Large intestine (tissue), 3 donors: ENCODE data around the gene NPAT. TPM values are rescaled to one million over a fixed set of nuclear protein-coding genes. Genes with fewer than 3 reads are reported as not detected.

Source experiments
- DNase-seq, 2 donors: peaks; one replicate each; pipeline versions ENCODE4 v3.0.0 to v3.0.0-alpha.2; 2013
- H3K27ac ChIP-seq: one replicate; pipeline ENCODE4 v1.5.1; 2013; ENCODE audit warnings: low read length
- H3K27me3 ChIP-seq: 2 replicates; pipeline ENCODE4 v1.6.1; 2013; ENCODE audit warnings: low read length; ENCODE audit not compliant: control insufficient read depth, insufficient read depth
- H3K36me3 ChIP-seq: 2 replicates; pipeline ENCODE4 v1.6.1; 2013; ENCODE audit warnings: low read length; ENCODE audit not compliant: control insufficient read depth, insufficient read depth
- H3K4me1 ChIP-seq: one replicate; pipeline ENCODE4 v1.6.1; 2013; ENCODE audit warnings: low read length; ENCODE audit not compliant: control insufficient read depth, insufficient read depth
- H3K4me3 ChIP-seq: one replicate; pipeline ENCODE4 v1.5.1; 2013; ENCODE audit warnings: low read length
- H3K9me3 ChIP-seq: one replicate; pipeline ENCODE4 v1.6.1; 2013; ENCODE audit warnings: mild to moderate bottlenecking, low read depth, low read length, moderate library complexity; ENCODE audit not compliant: control insufficient read depth
- WGBS: methylation state at CpG from one replicate; pipeline ENCODE4 v1.1.5; 2013; ENCODE audit warnings: low lambda C conversion rate; ENCODE audit not compliant: insufficient coverage; 5-methylcytosine and 5-hydroxymethylcytosine counted together
- polyA plus RNA-seq: library from polyadenylated mRNA; unstranded; fragments of 120-200 nt; gene quantifications from one replicate; pipeline ENCODE4 v1.2.1, GENCODE V29; 2013

NPAT gene
- polyA plus RNA-seq, 1 donor, result 12.4 TPM

DNA sequence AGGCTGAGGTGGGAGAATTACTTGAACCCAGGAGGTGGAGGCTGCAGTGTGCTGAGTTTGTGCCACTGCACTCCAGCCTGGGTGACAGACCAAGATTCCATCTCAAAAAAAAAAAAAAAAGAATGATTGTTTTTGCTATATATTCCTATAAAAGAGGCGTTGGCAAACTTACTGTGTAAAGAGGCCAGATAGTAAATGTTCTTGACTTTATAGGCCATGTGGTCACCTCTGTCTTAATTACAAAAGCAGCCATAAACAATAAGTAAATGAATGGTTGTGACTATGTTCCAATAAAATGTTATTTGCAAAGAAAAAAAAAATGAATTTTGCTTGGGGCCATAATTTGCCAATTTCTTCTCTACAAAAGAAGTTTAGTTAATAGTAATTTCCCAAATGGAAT, 12.8 kb upstream of the NPAT start:
- Histone ChIP-seq H3K36me3 (peaks cover 33% of the 10 kb centered on the region), H3K4me1 (no peaks in the 10 kb centered on the region), H3K27me3 (no peaks in the 10 kb centered on the region), H3K27ac (no peak overlapping the region), H3K4me3 (no peak overlapping the region), H3K9me3 (no peaks in the 10 kb centered on the region)
- no peak for DNase-seq
- WGBS, result 100% methylated on average over 1 of the region's 1 CpG

DNA sequence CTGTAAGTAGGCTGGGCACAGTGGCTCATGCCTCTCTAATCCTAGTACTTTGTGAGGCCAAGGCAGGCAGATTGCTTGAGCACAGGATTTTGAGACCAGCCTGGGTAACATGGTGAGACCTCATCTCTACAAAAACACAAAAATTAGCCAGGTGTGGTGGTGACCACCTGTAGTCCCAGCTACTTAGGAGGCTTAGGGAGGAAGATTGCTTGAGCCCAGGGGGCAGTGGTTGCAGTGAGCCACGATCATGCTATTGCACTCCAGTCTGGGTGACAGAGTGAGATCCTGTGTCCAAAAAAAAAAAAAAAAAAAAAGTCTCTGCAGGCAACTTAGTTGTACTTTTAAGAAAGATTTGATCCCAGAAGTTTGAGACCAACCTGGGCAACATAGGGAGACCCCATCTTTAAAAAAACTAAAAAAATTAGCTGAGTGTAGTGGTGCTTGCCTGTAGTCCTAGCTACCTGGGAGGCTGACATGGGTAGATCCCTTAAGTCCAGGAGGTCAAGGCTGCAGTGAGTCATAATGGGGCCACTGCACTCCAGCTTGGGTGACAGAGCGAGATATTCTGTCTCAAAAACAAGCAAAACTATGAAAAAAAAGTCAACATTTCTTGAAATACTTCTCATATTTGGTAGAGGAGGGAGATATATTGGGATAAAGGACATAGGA, 11.0 kb upstream of the NPAT start:
- H3K27ac ChIP-seq, result no peak overlapping the region
- H3K9me3 ChIP-seq, result no peaks in the 10 kb centered on the region
- no peaks in the 10 kb centered on the region for H3K4me1 ChIP-seq
- peaks cover 38% of the 10 kb centered on the region for H3K36me3 ChIP-seq
- no peak overlapping the region for H3K4me3 ChIP-seq
- no peaks in the 10 kb centered on the region for H3K27me3 ChIP-seq
- peak in 1 of 2 donors; percentile 14 for DNase-seq
- WGBS, result 33% methylated on average over 1 of the region's 2 CpGs

DNA sequence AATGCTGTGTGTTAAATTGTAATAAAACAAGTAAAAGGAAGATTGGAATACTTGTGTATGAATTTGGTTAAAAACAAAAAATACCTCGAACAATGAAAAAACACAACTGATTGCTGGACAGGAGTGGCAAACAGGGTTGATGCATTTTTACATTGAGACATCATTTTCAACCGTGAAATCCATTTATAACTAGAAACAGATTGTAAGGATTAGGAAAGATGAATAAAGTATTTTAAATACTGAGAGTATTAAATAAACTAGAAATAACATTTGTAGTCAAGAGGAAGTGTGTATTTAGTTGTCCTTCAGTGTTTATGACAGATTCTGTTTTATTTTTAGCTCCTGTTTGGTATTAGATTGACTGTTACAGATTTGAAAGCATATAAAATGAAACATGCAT, 5.8 kb upstream of the NPAT start:
- Histone ChIP-seq H3K36me3 (peaks cover 24% of the 10 kb centered on the region), H3K4me3 (no peak overlapping the region), H3K27me3 (no peaks in the 10 kb centered on the region), H3K9me3 (no peaks in the 10 kb centered on the region), H3K4me1 (peaks cover 6% of the 10 kb centered on the region), H3K27ac (no peak overlapping the region)
- WGBS, result 93% methylated on average over 2 of the region's 2 CpGs
- DNase-seq, result no peak

DNA sequence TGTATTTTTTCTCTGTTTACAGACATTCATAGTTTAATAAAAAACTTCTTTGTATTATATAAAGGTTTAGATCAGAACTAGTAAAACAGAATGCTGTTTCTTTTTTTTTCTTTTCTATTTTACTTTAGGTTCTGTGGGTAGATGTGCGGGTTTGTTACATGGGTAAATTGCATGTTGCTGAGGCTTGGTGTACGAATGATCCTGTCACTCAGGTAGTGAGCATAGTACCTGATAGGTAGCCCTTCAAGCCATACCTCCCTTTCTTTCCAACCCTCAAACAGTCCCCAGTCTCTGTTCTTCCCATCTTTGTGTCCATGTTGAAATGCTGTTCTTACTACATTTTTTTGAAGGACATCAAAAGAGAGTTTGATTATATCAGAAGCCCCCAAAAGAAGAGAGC, 3.6 kb upstream of the NPAT start:
- H3K27ac ChIP-seq, result no peak overlapping the region
- H3K27me3 ChIP-seq, result no peaks in the 10 kb centered on the region
- H3K9me3 ChIP-seq, result no peaks in the 10 kb centered on the region
- H3K36me3 ChIP-seq, result peaks cover 14% of the 10 kb centered on the region
- no peak for DNase-seq
- H3K4me1 ChIP-seq, result peaks cover 6% of the 10 kb centered on the region
- no peak overlapping the region for H3K4me3 ChIP-seq
- WGBS, result 100% methylated on average over 1 of the region's 2 CpGs

DNA sequence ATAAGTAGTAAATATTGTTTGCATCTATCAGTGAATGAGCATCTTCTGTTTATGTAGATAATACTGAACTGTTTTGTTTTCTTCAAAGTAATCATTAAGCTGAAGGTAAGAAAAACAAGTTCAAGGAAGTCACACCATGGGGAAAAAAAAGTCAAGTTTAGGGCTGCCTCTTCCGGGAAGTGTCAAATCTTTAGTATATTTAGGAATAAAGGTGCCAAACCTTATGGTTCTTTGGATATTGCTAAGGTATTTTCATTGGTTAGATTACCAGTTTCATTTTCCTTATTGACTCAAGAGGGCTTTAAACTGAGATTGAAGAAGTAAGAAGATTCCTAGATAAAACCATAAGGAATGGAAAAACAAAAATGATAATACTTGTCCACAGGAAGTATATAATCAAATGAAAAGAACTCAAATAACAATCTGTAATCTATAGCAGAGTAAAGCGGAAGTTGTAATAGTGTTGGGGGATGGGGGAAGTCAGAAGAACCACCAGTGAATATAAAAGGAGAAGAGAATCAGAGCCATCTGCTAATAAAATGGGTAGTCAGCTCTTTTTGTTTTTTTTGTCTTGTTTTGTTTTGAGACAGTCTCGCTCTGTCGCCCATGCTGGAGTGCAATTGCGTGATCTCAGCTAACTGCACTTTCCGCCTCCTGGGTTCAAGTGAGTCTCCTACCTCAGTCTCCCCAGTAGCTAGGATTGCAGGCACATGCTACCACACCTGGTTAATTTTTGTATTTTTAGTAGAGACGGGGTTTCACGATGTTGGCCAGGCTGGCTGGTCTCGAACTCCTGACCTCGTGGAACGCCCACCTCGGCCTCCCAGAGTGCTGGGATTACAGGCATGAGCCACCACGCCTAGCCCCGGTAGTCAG, 2.7 kb upstream of the NPAT start:
- H3K27me3 ChIP-seq, result no peaks in the 10 kb centered on the region
- no peak for DNase-seq
- peaks cover 11% of the 10 kb centered on the region for H3K36me3 ChIP-seq
- H3K9me3 ChIP-seq, result no peaks in the 10 kb centered on the region
- 100% methylated on average over 2 of the region's 14 CpGs for WGBS
- H3K4me3 ChIP-seq, result no peak overlapping the region
- no peak overlapping the region for H3K27ac ChIP-seq
- peaks cover 6% of the 10 kb centered on the region for H3K4me1 ChIP-seq

DNA sequence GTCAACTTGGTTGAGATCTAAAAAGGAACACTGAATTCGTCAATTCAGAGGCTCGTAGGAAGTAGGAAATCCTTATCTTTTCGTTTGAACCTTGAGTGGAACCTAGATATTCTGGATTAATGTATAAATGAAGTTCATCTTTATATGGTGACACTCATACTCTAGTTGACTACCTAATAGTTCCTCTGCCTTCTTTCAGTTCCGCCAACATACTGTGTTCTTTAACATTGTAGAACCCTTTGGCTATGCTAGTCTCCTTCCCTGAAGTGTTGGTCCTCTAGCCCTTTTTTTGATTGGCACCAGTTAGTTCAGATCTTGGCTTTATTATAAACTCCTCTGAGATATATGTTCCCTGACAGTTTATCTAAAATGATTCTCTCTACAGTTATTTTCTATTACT, 1.9 kb upstream of the NPAT start:
- peaks cover 6% of the 10 kb centered on the region for H3K4me1 ChIP-seq
- H3K4me3 ChIP-seq, result peak overlapping the region; percentile 93
- H3K9me3 ChIP-seq, result no peaks in the 10 kb centered on the region
- no peaks in the 10 kb centered on the region for H3K27me3 ChIP-seq
- peak overlapping the region; percentile 98 for H3K27ac ChIP-seq
- H3K36me3 ChIP-seq, result peaks cover 5% of the 10 kb centered on the region
- WGBS, result 89% methylated on average over 1 of the region's 4 CpGs
- DNase-seq, result no peak

DNA sequence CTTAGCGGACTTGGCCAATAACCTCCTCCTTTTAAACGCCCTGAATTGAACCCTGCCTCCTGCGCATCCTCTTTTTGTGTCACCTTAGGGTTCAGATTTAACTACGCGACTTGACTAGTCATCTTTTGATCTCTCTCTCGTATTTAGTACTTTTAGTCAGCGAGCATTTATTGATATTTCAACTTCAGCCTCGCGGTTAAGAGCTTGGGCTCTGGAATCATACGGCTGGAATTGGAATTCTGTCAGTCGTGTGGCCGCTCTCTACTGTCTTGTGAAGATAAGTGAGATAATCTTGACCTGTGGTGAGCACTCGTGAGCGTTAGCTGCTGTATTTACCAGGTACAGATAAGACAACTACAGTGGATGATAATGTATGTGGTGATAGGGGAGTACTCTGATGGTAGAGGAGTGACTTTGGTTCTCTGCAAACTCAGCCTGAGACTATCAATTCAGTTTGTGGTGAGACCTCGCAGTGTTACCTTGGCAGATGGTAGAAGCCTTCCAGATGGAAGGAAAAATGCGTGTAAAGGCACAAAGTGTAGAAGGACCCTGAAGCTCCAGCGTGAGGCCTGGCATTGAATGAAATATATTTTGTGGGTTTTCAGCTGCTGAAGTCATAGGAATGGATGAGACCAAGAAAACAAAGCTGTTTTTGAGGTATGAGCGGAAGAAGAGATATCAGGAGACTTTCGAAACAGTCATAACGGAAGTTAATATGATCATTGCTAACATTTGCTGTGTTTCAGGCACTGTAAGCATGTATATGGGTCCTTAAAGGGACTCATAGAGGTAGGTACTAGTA, 1.1 kb upstream of the NPAT start:
- DNase-seq, result no peak
- Histone ChIP-seq H3K9me3 (no peaks in the 10 kb centered on the region), H3K36me3 (peaks cover under 1% of the 10 kb centered on the region), H3K4me1 (peaks cover 6% of the 10 kb centered on the region), H3K27me3 (no peaks in the 10 kb centered on the region), H3K27ac (peak overlapping the region; percentile 98), H3K4me3 (peak overlapping the region; percentile 93)
- WGBS, result 49% methylated on average over 5 of the region's 20 CpGs

DNA sequence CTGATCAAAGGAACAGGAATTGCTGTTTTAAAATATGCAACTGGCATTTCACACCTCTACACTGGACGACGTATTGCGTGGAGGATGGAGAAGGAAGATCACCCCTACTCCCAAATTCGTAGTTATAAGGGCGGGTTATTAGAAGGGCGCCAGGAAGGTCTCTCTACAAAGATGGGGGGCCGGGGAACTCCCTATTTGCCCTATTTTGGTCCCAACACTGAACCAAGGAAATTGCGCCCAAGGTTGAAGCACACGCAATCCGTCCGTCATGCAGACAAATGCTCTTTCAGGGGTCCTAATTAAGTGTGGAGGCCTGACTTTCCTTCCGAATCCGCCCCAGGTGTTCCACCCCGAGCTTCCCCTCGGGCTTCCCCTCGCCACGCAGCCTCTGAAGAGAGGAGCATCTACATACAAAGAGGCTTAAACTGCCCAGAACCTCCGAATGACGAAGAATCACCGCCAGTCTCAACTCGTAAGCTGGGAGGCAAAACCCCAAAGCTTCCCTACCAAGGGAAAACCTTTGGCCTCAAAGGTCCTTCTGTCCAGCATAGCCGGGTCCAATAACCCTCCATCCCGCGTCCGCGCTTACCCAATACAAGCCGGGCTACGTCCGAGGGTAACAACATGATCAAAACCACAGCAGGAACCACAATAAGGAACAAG, 396 bp downstream of the NPAT start:
- no peak for DNase-seq
- Histone ChIP-seq H3K36me3 (no peaks in the 10 kb centered on the region), H3K4me3 (peak overlapping the region; percentile 93), H3K27me3 (no peaks in the 10 kb centered on the region), H3K4me1 (peaks cover 6% of the 10 kb centered on the region), H3K27ac (peak overlapping the region; percentile 98), H3K9me3 (no peaks in the 10 kb centered on the region)
- no CpG with 5 or more reads among the region's 29 CpGs for WGBS

DNA sequence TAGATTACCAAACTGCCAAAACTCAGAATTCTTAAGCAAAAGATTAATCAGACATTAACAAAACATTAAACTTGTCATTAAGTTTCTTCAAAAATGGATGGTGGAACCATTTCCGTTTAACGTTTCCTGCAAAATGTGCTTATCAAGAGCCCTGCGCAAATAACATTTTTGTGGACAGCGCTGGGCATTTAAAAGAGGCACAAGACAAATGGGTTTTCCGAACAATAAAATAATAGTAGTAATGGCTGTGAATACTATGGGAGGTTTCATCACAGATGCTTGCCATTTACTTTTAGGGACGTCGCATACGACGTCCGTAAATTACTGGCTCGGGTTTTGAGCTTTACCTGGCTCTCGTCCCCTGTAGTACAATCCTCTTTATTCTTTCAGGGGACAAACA, 1.1 kb downstream of the NPAT start:
- no peaks in the 10 kb centered on the region for H3K9me3 ChIP-seq
- peak overlapping the region; percentile 93 for H3K4me3 ChIP-seq
- DNase-seq, result peak in 1 of 2 donors; percentile 35
- no CpG with 5 or more reads among the region's 12 CpGs for WGBS
- peak overlapping the region; percentile 98 for H3K27ac ChIP-seq
- peaks cover 6% of the 10 kb centered on the region for H3K4me1 ChIP-seq
- no peaks in the 10 kb centered on the region for H3K27me3 ChIP-seq
- H3K36me3 ChIP-seq, result no peaks in the 10 kb centered on the region
